SK-N-MC (cell line): ENCODE results near the gene SOCS6.

Experiments
- DNase-seq: peaks from one replicate; pipeline ENCODE4 v3.0.0-alpha.2; 2011; ENCODE audit warnings: low read depth, low spot score
- H3K27ac ChIP-seq: fragments of 200-600 bp; sonication (generic); 2 replicates; pipeline ENCODE4 v1.5.1; 2016; ENCODE audit warnings: mixed run types
- H3K36me3 ChIP-seq: fragments of 200-600 bp; sonication (generic); 2 replicates; pipeline ENCODE4 v1.6.1; 2017; ENCODE audit warnings: antibody characterized with exemption, low read length, mixed read lengths; ENCODE audit not compliant: insufficient read depth
- H3K4me3 ChIP-seq: fragments of 200-600 bp; sonication (generic); 2 replicates; pipeline ENCODE4 v1.5.1; 2016
- H3K9ac ChIP-seq: fragments of 200-600 bp; sonication (generic); 2 replicates; pipeline ENCODE4 v1.8.0; 2017; ENCODE audit warnings: mixed run types, mixed read lengths; ENCODE audit not compliant: insufficient read length
- H3K9me3 ChIP-seq: fragments of 200-600 bp; sonication (generic); 2 replicates; pipeline ENCODE4 v1.6.1; 2017; ENCODE audit warnings: low read depth, mild to moderate bottlenecking, antibody characterized with exemption, low read length, moderate library complexity, mixed read lengths
- EZH2 ChIP-seq: fragments of 200-600 bp; sonication (generic); IDR thresholded peaks from one replicate; pipeline ENCODE4 v1.6.1; 2017; ENCODE audit warnings: antibody characterized with exemption
- FOXP2 ChIP-seq: optimal IDR thresholded peaks from 2 replicates; pipeline ENCODE3; 2011; ENCODE audit warnings: mild to moderate bottlenecking, moderate library complexity; ENCODE audit not compliant: insufficient read depth; ENCODE audit errors: extremely low read length, control extremely low read depth
- POLR2AphosphoS5 ChIP-seq: IDR thresholded peaks from 2 replicates; pipeline ENCODE4 v1.6.1; 2012; ENCODE audit warnings: mild to moderate bottlenecking, low read depth, low read length, borderline replicate concordance

Gene SOCS6

GRCh38 chr18:70376137-70376913, 87.5 kb downstream of the SOCS6 start:
- no peak for DNase-seq
- no peak overlapping the region for H3K27ac ChIP-seq
- H3K36me3 ChIP-seq = no peaks in the 10 kb centered on the region
- TF ChIP-seq EZH2 = no peak
- no peak for TF ChIP-seq POLR2AphosphoS5
- no peak for TF ChIP-seq FOXP2
- H3K9me3 ChIP-seq = no peaks in the 10 kb centered on the region
- no peak overlapping the region for H3K4me3 ChIP-seq
- H3K9ac ChIP-seq = no peak overlapping the region

- Histone ChIP-seq H3K27ac (no peak overlapping the region), H3K36me3 (no peaks in the 10 kb centered on the region), H3K9me3 (no peaks in the 10 kb centered on the region), H3K4me3 (no peak overlapping the region), H3K9ac (no peak overlapping the region)
- no peak for DNase-seq
- TF ChIP-seq EZH2 (no peak), FOXP2 (no peak), POLR2AphosphoS5 (no peak)
These were observed 88.0 kb downstream of the SOCS6 start for GRCh38 chr18:70376914-70377258.

GRCh38 chr18:70377317-70377799, 88.5 kb downstream of the SOCS6 start:
- Histone ChIP-seq H3K9ac (no peak overlapping the region), H3K9me3 (no peaks in the 10 kb centered on the region), H3K36me3 (no peaks in the 10 kb centered on the region), H3K4me3 (no peak overlapping the region), H3K27ac (no peak overlapping the region)
- DNase-seq = no peak
- TF ChIP-seq EZH2 (no peak), FOXP2 (no peak)

- Histone ChIP-seq H3K27ac (no peak overlapping the region), H3K4me3 (no peak overlapping the region), H3K9ac (no peak overlapping the region), H3K36me3 (no peaks in the 10 kb centered on the region), H3K9me3 (no peaks in the 10 kb centered on the region)
- TF ChIP-seq FOXP2 (no peak), POLR2AphosphoS5 (no peak), EZH2 (no peak)
- DNase-seq = no peak
These were observed 89.2 kb downstream of the SOCS6 start for GRCh38 chr18:70377857-70378701.
